Common myeloid progenitor, CD34-positive (primary cell): ENCODE results near the gene PC.

Source experiments
- CTCF ChIA-PET: fragments of 350-600 bp; sonication (Branson Sonifier 250); formaldehyde crosslinking; loops from one replicate; lab custom pipeline; 2021; ENCODE audit warnings: antibody characterized with exemption; lab: Charles Lee
- POLR2A ChIA-PET: fragments of 350-600 bp; sonication (Branson Sonifier 250); formaldehyde crosslinking; loops from one replicate; lab custom pipeline; 2021; ENCODE audit warnings: antibody characterized with exemption; lab: Charles Lee
- DNase-seq, 3 donors: peaks; one replicate each; pipeline versions ENCODE4 v3.0.0 to v3.0.0-alpha.2; 2013
- H3K27ac ChIP-seq, 2 experiments: 1 replicate in 1 of 2; 2 replicates in 1 of 2; pipeline ENCODE4 v1.7.0; 2013; ENCODE audit warnings: inconsistent platforms in 2 of 2, low read length in 2 of 2, mild to moderate bottlenecking in 2 of 2, low read depth in 1 of 2, moderate library complexity in 1 of 2; ENCODE audit not compliant: severe bottlenecking in 2 of 2, insufficient read depth in 1 of 2, poor library complexity in 1 of 2
- H3K27me3 ChIP-seq, 5 experiments: replicated peaks in 2 of 5; 1 replicate in 3 of 5; 2 replicates in 2 of 5; pipeline versions ENCODE4 v1.6.1 to v1.7.0; 2013; ENCODE audit warnings: low read length in 4 of 5, mild to moderate bottlenecking in 2 of 5, moderate library complexity in 2 of 5, inconsistent platforms in 1 of 5; ENCODE audit not compliant: insufficient read depth in 5 of 5, control insufficient read depth in 4 of 5
- H3K36me3 ChIP-seq, 4 experiments: 1 replicate in 2 of 4; 2 replicates in 2 of 4; pipeline versions ENCODE4 v1.6.1 to v1.7.0; 2013; ENCODE audit warnings: low read length in 3 of 4, control low read depth in 1 of 4, mild to moderate bottlenecking in 1 of 4; ENCODE audit not compliant: control insufficient read depth in 4 of 4, insufficient read depth in 4 of 4
- H3K4me1 ChIP-seq, 4 experiments: 1 replicate in 3 of 4; 2 replicates in 1 of 4; pipeline versions ENCODE4 v1.6.1 to v1.7.1; 2013; ENCODE audit warnings: low read length in 3 of 4, mild to moderate bottlenecking in 3 of 4, control low read depth in 1 of 4, inconsistent platforms in 1 of 4, moderate library complexity in 1 of 4; ENCODE audit not compliant: control insufficient read depth in 4 of 4, insufficient read depth in 4 of 4; ENCODE audit errors: control extremely low read depth in 1 of 4
- H3K4me3 ChIP-seq, 7 experiments: 1 replicate in 4 of 7; 2 replicates in 3 of 7; pipeline versions ENCODE4 v1.5.1 to v1.7.0; 2013; ENCODE audit warnings: mild to moderate bottlenecking in 7 of 7, low read length in 6 of 7, moderate library complexity in 6 of 7, inconsistent platforms in 2 of 7, low read depth in 2 of 7, control low read depth in 1 of 7; ENCODE audit not compliant: insufficient read depth in 4 of 7, control insufficient read depth in 1 of 7; ENCODE audit errors: extremely low read depth in 1 of 7
- H3K9me3 ChIP-seq, 5 experiments: 1 replicate in 4 of 5; 2 replicates in 1 of 5; pipeline versions ENCODE4 v1.6.1 to v1.7.1; 2013; ENCODE audit warnings: low read length in 4 of 5, mild to moderate bottlenecking in 2 of 5, inconsistent platforms in 1 of 5, low read depth in 1 of 5, moderate library complexity in 1 of 5; ENCODE audit not compliant: control insufficient read depth in 4 of 5, insufficient read depth in 2 of 5; ENCODE audit errors: control extremely low read depth in 1 of 5
- WGBS: methylation state at CpG from one replicate; pipeline ENCODE4 v1.1.5; 2013; ENCODE audit not compliant: insufficient coverage; 5-methylcytosine and 5-hydroxymethylcytosine counted together

Gene PC

GRCh38 chr11:66915046-66915832 lies 42.9 kb downstream of the PC start:
- POLR2A ChIA-PET: no interaction called here
- CTCF ChIA-PET: interaction anchor here (0.8 to 1.5 kb wide), 2 partner anchors 32 to 35 kb away, joined by 3 read pairs; no protein-coding TSS in a partner anchor
- Histone ChIP-seq H3K4me3 (no peak overlapping the region), H3K4me1 (no peaks in the 10 kb centered on the region), H3K9me3 (no peaks in the 10 kb centered on the region), H3K27me3 (no peaks in the 10 kb centered on the region), H3K36me3 (no peaks in the 10 kb centered on the region), H3K27ac (no peak overlapping the region)
- DNase-seq: peak; percentile 28 to 65 (median 38)
- 99% methylated on average over 11 of the region's 14 CpGs for WGBS

- POLR2A ChIA-PET: no interaction called here
- Histone ChIP-seq H3K4me1 (no peaks in the 10 kb centered on the region), H3K36me3 (no peaks in the 10 kb centered on the region), H3K27ac (no peak overlapping the region), H3K9me3 (no peaks in the 10 kb centered on the region), H3K27me3 (no peaks in the 10 kb centered on the region), H3K4me3 (no peak overlapping the region)
- CTCF ChIA-PET: interaction anchor here (0.8 to 1.5 kb wide), 2 partner anchors 32 to 35 kb away, joined by 3 read pairs; no protein-coding TSS in a partner anchor
- DNase-seq: no peak
- WGBS: 92% methylated on average over 3 of the region's 5 CpGs
These were observed 43.7 kb downstream of the PC start for GRCh38 chr11:66914505-66914904.

GRCh38 chr11:66912911-66913310 lies 45.3 kb downstream of the PC start:
- ChIA-PET CTCF (interaction anchor here (1.1 kb wide), 1 partner anchor 9 kb away, joined by 3 read pairs; no protein-coding TSS in a partner anchor), POLR2A (no interaction called here)
- H3K4me3 ChIP-seq: no peak overlapping the region
- no peak for DNase-seq
- 91% methylated on average over 9 of the region's 9 CpGs for WGBS
- no peaks in the 10 kb centered on the region for H3K36me3 ChIP-seq
- no peaks in the 10 kb centered on the region for H3K4me1 ChIP-seq
- no peaks in the 10 kb centered on the region for H3K27me3 ChIP-seq
- no peaks in the 10 kb centered on the region for H3K9me3 ChIP-seq
- H3K27ac ChIP-seq: no peak overlapping the region

- H3K36me3 ChIP-seq: no peaks in the 10 kb centered on the region
- 97% methylated on average over 7 of the region's 7 CpGs for WGBS
- H3K27ac ChIP-seq: no peak overlapping the region
- no peak for DNase-seq
- POLR2A ChIA-PET: no interaction called here
- no peak overlapping the region for H3K4me3 ChIP-seq
- no peaks in the 10 kb centered on the region for H3K27me3 ChIP-seq
- H3K4me1 ChIP-seq: no peaks in the 10 kb centered on the region
- CTCF ChIA-PET: interaction anchor here (1.1 kb wide), 1 partner anchor 8 kb away, joined by 3 read pairs; no protein-coding TSS in a partner anchor
- no peaks in the 10 kb centered on the region for H3K9me3 ChIP-seq
These were observed 45.8 kb downstream of the PC start for GRCh38 chr11:66912361-66912760.

GRCh38 chr11:66910669-66911068 lies 47.5 kb downstream of the PC start:
- 100% methylated on average over 4 of the region's 4 CpGs for WGBS
- Histone ChIP-seq H3K9me3 (no peaks in the 10 kb centered on the region), H3K27me3 (no peaks in the 10 kb centered on the region), H3K36me3 (no peaks in the 10 kb centered on the region), H3K4me1 (no peaks in the 10 kb centered on the region), H3K4me3 (no peak overlapping the region), H3K27ac (no peak overlapping the region)
- DNase-seq: no peak
- ChIA-PET CTCF (interaction anchor here (1.3 kb wide), 1 partner anchor 25 kb away, joined by 4 read pairs; no protein-coding TSS in a partner anchor), POLR2A (no interaction called here)

GRCh38 chr11:66910016-66910415 lies 48.2 kb downstream of the PC start:
- H3K9me3 ChIP-seq: no peaks in the 10 kb centered on the region
- no peaks in the 10 kb centered on the region for H3K4me1 ChIP-seq
- no peaks in the 10 kb centered on the region for H3K36me3 ChIP-seq
- 98% methylated on average over 9 of the region's 10 CpGs for WGBS
- CTCF ChIA-PET: interaction anchor here (1.3 to 1.6 kb wide), 2 partner anchors 25 to 128 kb away, joined by 3 to 4 read pairs; no protein-coding TSS in a partner anchor
- POLR2A ChIA-PET: no interaction called here
- no peak for DNase-seq
- no peak overlapping the region for H3K27ac ChIP-seq
- H3K4me3 ChIP-seq: no peak overlapping the region
- no peaks in the 10 kb centered on the region for H3K27me3 ChIP-seq

GRCh38 chr11:66909181-66909580 lies 49.0 kb downstream of the PC start:
- DNase-seq: no peak
- 98% methylated on average over 8 of the region's 8 CpGs for WGBS
- Histone ChIP-seq H3K4me3 (no peak overlapping the region), H3K9me3 (no peaks in the 10 kb centered on the region), H3K4me1 (no peaks in the 10 kb centered on the region), H3K36me3 (no peaks in the 10 kb centered on the region), H3K27me3 (no peaks in the 10 kb centered on the region), H3K27ac (no peak overlapping the region)
- POLR2A ChIA-PET: no interaction called here
- CTCF ChIA-PET: interaction anchor here (1.0 to 1.6 kb wide), 2 partner anchors 17 to 128 kb away, joined by 3 read pairs; no protein-coding TSS in a partner anchor
